NCI-H345 treated with DMSO at 0.1 percent for 48 hours (cell line): Measurements from ENCODE around the gene ENTPD2.

ENCODE experiments used
- DNase-seq: peaks from one replicate; lab custom pipeline; 2025; ENCODE audit not compliant: unreplicated experiment; lab: John Stamatoyannopoulos, UW

Gene ENTPD2

GRCh38 chr9:137053944-137054931 lies at the start of gene ENTPD2:
ENTPD2 (minus strand) TSS chr9:137054061; CDS start chr9:137053997, 64 bp downstream.
- DNase-seq = peak; percentile 38

DNA sequence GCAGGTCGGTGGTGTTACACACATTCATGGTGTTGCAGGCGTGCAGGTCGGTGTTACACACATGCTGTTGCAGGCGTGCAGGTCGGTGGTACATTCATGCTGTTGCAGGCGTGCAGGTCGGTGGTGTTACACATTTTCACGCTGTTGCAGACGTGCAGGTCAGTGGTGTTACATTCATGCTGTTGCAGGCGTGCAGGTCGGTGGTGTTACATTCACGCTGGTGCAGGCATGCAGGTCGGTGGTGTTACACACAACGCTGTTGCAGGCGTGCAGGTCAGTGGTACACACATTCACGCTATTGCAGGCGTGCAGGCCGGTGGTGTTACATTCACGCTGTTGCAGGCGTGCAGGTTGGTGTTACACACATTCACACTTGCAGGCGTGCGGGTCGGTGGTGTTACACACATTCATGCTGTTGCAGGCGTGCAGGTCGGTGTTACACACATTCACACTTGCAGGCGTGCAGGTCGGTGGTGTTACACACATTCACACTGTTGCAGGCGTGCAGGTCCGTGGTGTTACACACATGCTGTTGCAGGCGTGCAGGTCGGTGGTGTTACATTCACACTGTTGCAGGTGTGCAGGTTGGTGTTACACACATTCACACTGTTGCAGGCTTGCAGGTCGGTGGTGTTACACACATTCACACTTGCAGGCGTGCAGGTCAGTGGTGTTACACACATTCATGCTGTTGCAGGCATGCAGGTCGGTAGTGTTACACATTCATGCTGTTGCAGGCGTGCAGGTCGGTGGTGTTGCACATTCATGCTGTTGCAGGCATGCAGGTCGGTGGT lies 49.5 kb upstream of the ENTPD2 start:
- no peak for DNase-seq

GRCh38 chr9:137099231-137099630 lies 45.4 kb upstream of the ENTPD2 start:
- no peak for DNase-seq

DNA sequence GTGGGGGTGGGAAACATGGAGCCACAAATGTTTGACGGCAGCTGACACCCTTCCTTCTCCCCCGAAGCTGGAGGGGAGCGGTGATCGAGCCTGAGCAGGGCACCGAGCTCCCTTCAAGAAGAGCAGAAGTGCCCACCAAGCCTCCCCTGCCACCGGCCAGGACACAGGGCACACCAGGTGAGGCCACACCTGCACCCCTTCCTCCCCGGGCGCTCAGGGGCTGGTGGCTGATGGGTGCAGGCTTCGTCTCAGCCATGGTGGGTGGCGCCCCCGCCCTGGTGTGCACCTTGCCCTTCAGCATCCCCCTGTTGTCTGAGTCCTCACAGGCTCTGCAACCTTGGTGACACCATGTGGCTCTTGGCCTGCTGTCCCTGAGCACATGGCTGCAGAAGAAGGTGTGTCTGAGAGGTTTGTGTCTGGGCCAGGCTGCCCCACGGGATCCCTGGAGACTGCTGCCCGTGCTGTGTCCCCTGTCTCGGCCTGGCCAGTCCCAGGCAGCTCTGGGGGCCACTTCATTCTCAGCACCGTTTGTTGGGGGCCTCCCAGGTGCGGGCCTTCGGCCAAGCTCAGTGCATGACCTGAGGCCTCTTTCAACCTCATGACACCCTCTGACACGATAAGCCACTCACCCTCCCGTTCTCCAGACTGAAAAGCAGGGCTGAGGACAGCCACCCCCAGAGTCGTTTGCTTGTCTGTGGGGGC lies 44.1 kb upstream of the ENTPD2 start:
- no peak for DNase-seq

DNA sequence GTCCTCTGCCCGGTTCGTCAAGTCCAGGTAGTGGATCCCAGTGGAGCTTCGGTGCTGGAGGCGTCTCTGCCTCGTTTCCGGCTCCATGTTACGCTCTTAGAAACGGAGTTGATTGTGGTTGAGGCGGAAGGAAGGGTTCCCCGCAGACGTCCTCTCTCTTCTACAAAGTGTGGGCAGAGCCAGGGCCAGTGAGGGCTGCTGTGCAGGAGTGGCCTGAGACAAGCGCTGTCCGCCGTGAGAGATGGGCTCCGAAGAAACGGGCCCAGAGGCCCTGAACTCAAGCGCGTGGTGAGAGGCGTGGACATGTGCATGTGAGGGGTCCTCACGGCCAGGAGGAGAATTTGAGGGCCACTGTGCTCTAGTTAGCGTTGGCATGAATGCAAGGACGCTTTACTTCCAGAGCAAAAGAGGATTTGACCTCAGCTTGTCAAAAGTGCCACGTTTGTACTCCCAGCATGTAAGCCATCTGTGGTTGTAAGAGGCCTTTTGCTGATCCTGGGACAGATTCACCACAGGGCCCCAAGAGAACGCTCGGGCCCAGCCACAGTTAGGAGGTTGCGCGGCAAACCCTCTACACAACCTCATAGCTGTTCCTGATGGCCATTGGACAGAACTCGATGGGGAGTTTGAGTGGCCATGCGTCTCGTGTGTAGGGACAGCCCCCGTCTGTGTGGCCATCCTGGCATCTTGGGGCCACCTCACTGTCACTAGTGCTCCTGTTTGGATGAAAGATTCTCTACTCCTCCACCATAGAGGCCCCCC lies 43.1 kb upstream of the ENTPD2 start:
- no peak for DNase-seq

- no peak for DNase-seq
Measured at GRCh38 chr9:137095664-137096517, 42.0 kb upstream of the ENTPD2 start.

- no peak for DNase-seq
Measured at GRCh38 chr9:137089232-137089947, 35.5 kb upstream of the ENTPD2 start.

DNA sequence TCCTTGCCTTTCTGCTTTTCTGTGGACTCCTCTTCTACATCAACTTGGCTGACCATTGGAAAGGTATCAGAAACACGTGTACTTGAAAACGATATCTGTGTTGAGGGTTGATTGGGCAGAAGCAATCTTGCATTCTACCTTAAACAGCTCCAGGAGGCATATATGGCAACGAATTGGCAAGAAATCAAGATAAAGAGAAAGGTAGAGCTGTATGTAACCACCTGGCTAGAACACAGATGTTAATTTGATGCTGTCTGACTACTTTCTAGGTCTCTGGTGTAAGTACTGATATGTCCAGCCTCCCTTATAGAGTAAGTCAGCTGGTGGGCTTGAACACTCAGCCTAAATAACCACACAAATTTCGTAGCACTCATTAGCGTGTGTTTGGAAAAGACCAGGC lies 34.3 kb upstream of the ENTPD2 start:
- no peak for DNase-seq

GRCh38 chr9:137087409-137087925 lies 33.6 kb upstream of the ENTPD2 start:
- no peak for DNase-seq

DNA sequence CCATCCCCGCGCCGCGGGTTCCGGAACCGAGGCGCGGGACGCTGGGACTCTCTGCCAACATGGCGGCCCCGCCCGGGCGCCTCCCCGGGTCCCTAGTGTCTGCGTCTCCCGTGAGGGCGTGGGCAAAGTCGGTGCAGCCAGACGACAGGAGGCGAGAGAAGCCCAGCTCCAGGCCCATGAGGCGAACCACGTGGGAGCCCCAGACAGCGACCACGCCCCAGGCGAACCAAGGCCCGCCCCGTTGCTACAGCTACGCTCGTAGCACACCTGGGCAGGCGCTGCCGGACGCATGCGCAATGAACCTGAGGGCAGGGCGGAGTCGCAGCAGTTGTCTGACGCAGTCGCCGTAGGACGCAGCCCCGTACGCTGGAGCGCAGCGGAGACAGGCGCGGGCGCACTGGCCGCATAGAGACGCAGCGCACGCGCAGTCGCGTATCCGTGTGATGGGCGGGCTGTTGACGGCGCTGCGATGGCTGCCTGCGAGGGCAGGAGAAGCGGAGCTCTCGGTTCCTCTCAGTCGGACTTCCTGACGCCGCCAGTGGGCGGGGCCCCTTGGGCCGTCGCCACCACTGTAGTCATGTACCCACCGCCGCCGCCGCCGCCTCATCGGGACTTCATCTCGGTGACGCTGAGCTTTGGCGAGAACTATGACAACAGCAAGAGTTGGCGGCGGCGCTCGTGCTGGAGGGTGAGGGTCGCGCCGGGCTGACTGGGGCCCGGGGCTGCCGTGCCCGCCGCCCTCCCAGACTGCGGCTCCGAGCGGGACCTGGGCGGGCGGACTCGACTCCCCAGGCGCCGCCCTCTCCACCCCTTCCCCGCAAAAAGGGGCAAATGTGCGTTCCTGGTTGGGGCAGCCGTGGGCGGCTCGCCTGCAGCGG lies 32.9 kb upstream of the ENTPD2 start, which contains the start of gene MAN1B1:
TSS of gene MAN1B1 (plus strand) at position 455 of the 878 bp plus-strand sequence. CDS start at position 470, 15 bp downstream.
- peak; percentile 94 for DNase-seq

GRCh38 chr9:137085920-137086530 lies 32.2 kb upstream of the ENTPD2 start:
- DNase-seq = no peak

- DNase-seq = no peak
Measured at GRCh38 chr9:137084526-137084925, 30.7 kb upstream of the ENTPD2 start.

DNA sequence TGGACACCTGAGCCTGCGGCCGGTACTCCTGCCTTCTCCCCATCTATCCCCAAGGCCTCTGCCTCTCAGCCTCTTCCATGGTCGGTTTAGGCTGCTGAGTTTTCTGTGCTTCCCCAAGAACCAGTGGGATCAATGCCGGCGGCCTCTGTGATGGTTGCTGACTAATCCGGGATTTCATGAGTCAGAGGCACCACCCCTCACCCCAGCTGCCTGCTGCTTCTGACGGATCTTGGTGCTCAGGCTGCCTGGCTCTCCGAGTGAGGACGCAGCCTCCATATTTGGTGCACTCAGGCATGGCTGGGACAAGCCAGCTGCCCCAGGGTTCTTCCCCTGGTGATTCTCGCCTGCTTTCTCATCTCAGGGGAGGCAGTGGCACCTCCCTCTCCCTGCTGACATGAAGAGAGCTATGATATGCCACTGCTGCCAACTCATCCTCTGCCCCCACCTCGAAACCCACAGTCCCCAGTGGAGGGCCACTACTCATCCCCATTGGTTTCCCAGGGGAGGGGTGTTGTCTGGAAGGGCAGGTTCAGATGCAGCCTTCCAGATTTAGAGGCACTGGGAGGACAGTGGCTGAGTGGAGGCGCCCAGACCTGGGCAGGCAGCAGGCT lies 29.6 kb upstream of the ENTPD2 start:
- DNase-seq = no peak

- no peak for DNase-seq
Measured at GRCh38 chr9:137082925-137083290, 29.0 kb upstream of the ENTPD2 start.

GRCh38 chr9:137082222-137082924 lies 28.5 kb upstream of the ENTPD2 start:
- no peak for DNase-seq
